Spinal cord (tissue), 10 donors: ENCODE results near the gene TAF4B. TPM values are rescaled to one million over a fixed set of nuclear protein-coding genes. Genes with fewer than 3 reads are reported as not detected.
"Not testable (repeated sequence)": the region's sequence is repeated elsewhere in the genome, so short reads cannot be mapped to it uniquely, and the experiment has no call there.

Source experiments
- DNase-seq, 6 donors: peaks; one replicate each; pipeline versions ENCODE4 v3.0.0 to v3.0.0-alpha.2; 2013 to 2015; ENCODE audit warnings: low spot score in 6 of 6, low read depth in 4 of 6
- H3K27ac ChIP-seq: one replicate; pipeline ENCODE4 v1.5.1; 2013; ENCODE audit warnings: low read depth, low read length, control low read depth
- H3K27me3 ChIP-seq: one replicate; pipeline ENCODE4 v1.6.1; 2013; ENCODE audit warnings: low read length; ENCODE audit not compliant: control insufficient read depth, insufficient read depth
- H3K36me3 ChIP-seq: one replicate; pipeline ENCODE4 v1.6.1; 2013; ENCODE audit warnings: low read length; ENCODE audit not compliant: control insufficient read depth, insufficient read depth
- H3K4me1 ChIP-seq: one replicate; pipeline ENCODE4 v1.6.1; 2013; ENCODE audit warnings: low read length; ENCODE audit not compliant: control insufficient read depth, insufficient read depth
- H3K4me3 ChIP-seq: one replicate; pipeline ENCODE4 v1.5.1; 2013; ENCODE audit warnings: low read depth, low read length, control low read depth
- H3K9me3 ChIP-seq: one replicate; pipeline ENCODE4 v1.6.1; 2013; ENCODE audit warnings: low read length; ENCODE audit not compliant: control insufficient read depth, insufficient read depth
- WGBS: methylation state at CpG from one replicate; pipeline ENCODE4 v1.1.5; 2013; ENCODE audit warnings: missing lambda C conversion rate; ENCODE audit not compliant: insufficient coverage; 5-methylcytosine and 5-hydroxymethylcytosine counted together
- polyA plus RNA-seq, 2 donors: library from polyadenylated mRNA; unstranded; fragments of 120-200 nt; gene quantifications; one replicate each; pipeline ENCODE4 v1.2.1, GENCODE V29; 2013; ENCODE audit not compliant: insufficient read length in 2 of 2
- total RNA-seq, 2 donors: library from RNA; depleted of rRNA in 1 of 2; stranded (reverse); fragments of 120-200 nt in 1 of 2; fragments of >200 nt in 1 of 2; gene quantifications; one replicate each; pipeline versions ENCODE4 v1.2.3 to v1.2.4, GENCODE V29; 2013 to 2014
- donor health status: healthy.

Gene TAF4B
- total and polyA plus RNA-seq, 4 donors, result 1.6 to 4.9 (median 2.7) TPM

DNA sequence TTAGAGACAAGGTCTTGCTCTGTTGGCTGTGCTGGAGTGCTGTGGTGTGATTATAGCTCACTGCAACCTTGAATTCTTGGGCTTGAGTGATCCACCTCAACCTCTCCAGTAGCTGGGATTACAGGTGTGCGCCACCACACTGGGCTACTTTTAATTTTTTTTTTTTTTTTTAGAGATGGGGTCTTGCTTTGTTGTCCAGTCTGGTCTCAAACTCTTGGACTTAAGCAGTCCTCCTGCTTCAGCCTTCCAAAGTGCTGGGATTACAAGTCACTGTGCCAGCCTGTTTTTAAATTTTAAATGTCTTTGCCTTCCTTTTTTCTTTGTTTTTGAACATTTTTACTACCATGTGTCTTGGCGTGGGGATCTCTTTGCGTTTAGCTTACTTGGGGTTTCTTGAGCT lies 32.5 kb downstream of the TAF4B start:
- Histone ChIP-seq H3K4me1 (no peaks in the 10 kb centered on the region), H3K27me3 (no peaks in the 10 kb centered on the region), H3K4me3 (no peak overlapping the region), H3K36me3 (no peaks in the 10 kb centered on the region), H3K9me3 (no peaks in the 10 kb centered on the region), H3K27ac (no peak overlapping the region)
- DNase-seq, result no peak
- WGBS, result no CpG with 5 or more reads among the region's 3 CpGs

DNA sequence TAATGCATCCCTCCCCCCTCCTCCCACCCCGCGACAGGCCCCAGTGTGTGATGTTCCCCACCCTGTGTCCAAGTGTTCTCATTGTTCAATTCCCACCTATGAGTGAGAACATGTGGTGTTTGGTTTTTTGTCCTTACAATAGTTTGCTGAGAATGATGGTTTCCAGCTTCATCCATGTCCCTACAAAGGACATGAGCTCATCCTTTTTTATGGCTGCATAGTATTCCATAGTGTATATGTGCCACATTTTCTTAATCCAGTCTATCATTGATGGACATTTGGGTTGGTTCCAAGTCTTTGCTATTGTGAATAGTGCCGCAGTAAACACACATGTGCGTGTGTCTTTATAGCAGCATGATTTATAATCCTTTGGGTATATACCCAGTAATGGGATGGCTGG lies 33.2 kb downstream of the TAF4B start:
- not testable (repeated sequence) for H3K27ac ChIP-seq, H3K4me1 ChIP-seq, DNase-seq, H3K4me3 ChIP-seq, H3K36me3 ChIP-seq, H3K9me3 ChIP-seq, H3K27me3 ChIP-seq
- WGBS, result no CpG with 5 or more reads among the region's 4 CpGs

DNA sequence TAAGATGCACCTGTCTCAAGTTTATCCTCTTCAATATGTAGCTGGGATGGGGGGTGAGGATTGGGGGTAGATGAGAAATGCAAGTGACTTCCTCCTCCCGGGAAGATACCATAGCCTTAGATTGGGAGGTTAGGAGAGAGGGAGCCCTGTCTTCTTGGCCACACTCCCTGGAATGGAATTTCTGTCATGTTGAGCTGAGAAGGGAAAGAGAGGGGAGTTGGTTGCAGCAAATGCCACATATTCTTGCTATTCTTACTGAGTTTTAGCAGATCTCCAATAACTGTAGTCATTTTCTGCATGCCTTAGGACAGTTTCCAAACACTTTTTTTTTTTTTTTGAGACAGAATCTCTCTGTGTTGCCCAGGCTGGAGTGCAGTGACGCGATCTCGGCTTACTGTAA lies 35.9 kb downstream of the TAF4B start:
- no peaks in the 10 kb centered on the region for H3K4me1 ChIP-seq
- no peaks in the 10 kb centered on the region for H3K27me3 ChIP-seq
- H3K9me3 ChIP-seq, result no peaks in the 10 kb centered on the region
- 94% methylated on average over 3 of the region's 4 CpGs for WGBS
- no peak overlapping the region for H3K4me3 ChIP-seq
- H3K27ac ChIP-seq, result no peak overlapping the region
- H3K36me3 ChIP-seq, result no peaks in the 10 kb centered on the region
- DNase-seq, result no peak

DNA sequence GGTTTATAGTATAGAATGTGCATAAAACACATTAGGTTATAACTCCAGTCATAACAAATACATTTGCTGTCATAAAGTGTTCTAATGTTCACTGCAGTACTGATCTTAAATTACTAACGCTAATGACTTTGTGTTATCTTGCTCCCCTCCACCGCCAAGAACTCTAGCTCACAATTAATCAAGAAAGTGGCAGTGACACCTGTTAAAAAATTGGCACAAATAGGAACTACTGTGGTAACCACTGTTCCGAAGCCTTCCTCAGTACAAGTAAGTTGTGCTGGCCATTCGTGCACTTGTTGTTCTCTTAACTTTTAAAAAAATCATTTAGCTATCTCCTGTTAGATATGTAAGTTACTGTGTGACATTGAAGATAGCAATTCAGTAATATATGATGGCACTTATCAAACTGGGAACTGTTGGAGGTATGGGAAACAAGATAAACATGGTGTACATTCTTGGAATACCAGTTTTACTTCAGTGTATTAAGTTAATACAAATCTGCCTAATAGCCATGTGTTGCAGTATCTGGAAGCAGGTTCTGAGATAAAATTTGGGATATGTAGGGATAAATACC lies 41.2 kb downstream of the TAF4B start:
- 86% methylated on average over 1 of the region's 4 CpGs for WGBS
- Histone ChIP-seq H3K9me3 (no peaks in the 10 kb centered on the region), H3K27me3 (no peaks in the 10 kb centered on the region), H3K4me3 (no peak overlapping the region), H3K36me3 (no peaks in the 10 kb centered on the region), H3K4me1 (no peaks in the 10 kb centered on the region), H3K27ac (no peak overlapping the region)
- DNase-seq, result no peak

DNA sequence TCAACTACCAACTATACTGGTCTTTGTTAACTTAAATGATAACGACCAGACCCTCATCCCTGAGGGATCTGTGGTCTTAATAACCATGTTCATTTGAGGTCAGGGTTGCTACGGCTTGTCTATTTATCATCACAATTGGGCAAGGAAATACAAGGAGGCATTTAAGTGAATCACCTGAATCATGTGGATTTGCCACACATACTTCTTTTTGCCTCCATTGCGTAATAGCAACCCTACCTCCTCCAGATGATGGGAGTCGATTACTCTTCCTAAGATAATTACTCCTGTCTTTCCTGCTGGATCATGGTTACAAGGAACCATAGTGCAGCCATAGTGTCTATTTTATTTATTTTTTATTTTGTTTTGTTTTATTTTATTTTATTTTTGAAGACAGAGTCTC lies 42.2 kb downstream of the TAF4B start:
- DNase-seq, result no peak
- H3K4me3 ChIP-seq, result no peak overlapping the region
- no peaks in the 10 kb centered on the region for H3K27me3 ChIP-seq
- no peaks in the 10 kb centered on the region for H3K9me3 ChIP-seq
- no peaks in the 10 kb centered on the region for H3K4me1 ChIP-seq
- no peaks in the 10 kb centered on the region for H3K36me3 ChIP-seq
- 100% methylated on average over 1 of the region's 4 CpGs for WGBS
- no peak overlapping the region for H3K27ac ChIP-seq

DNA sequence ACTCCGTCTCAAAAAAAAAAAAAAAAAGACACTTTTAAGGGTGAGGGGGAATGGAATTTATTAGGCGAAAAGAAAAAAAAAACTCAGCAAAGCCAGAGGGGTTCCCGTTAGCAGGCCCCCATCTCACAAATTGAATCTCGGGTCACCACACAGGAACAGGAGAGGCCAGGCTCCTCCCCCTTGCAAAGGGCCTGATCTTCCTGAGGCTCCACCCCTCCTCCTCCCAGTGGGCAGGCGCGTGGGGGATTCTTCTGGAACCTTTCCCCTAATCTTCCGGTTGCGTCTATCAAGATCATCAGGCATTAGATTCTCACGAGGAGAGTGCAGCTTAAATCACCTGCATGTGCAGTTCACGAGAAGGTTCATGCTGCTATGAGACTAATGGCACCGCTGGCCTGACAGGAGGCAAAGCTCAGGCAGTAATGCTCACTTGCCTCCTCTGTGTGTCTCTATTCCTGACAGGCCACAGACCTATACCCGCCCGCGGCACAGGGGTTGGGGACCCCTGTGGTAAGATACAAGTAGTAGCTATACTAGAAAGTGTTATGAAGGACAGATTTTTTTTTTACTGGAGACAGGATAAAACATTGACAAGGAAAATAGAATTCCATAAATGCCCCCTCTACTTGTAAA lies 45.8 kb downstream of the TAF4B start:
- no peaks in the 10 kb centered on the region for H3K27me3 ChIP-seq
- no peaks in the 10 kb centered on the region for H3K4me1 ChIP-seq
- no peak overlapping the region for H3K4me3 ChIP-seq
- no peak overlapping the region for H3K27ac ChIP-seq
- no peaks in the 10 kb centered on the region for H3K9me3 ChIP-seq
- no peak for DNase-seq
- H3K36me3 ChIP-seq, result no peaks in the 10 kb centered on the region
- WGBS, result 91% methylated on average over 9 of the region's 14 CpGs

DNA sequence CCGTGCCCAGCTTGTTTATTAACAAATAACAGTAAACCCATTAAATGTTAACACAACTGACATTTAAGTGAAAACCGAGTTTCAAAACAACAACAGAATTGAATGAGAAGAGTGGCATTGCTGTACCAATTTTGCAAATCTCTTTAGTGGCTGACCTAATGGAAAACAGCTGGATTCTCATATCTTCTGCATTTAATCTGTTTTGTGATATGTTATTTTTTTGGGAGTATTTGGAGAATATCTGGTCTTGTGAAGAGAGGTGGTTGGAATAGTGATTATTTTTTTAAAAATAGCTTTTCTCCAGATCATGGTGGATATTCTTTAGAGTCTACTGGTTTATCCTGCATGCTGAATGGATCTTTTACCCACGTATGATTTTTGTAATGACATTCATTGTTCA lies 51.1 kb downstream of the TAF4B start:
- H3K4me3 ChIP-seq, result no peak overlapping the region
- no peaks in the 10 kb centered on the region for H3K27me3 ChIP-seq
- no peak for DNase-seq
- no peaks in the 10 kb centered on the region for H3K4me1 ChIP-seq
- no peak overlapping the region for H3K27ac ChIP-seq
- 83% methylated on average over 1 of the region's 3 CpGs for WGBS
- H3K9me3 ChIP-seq, result no peaks in the 10 kb centered on the region
- H3K36me3 ChIP-seq, result no peaks in the 10 kb centered on the region

DNA sequence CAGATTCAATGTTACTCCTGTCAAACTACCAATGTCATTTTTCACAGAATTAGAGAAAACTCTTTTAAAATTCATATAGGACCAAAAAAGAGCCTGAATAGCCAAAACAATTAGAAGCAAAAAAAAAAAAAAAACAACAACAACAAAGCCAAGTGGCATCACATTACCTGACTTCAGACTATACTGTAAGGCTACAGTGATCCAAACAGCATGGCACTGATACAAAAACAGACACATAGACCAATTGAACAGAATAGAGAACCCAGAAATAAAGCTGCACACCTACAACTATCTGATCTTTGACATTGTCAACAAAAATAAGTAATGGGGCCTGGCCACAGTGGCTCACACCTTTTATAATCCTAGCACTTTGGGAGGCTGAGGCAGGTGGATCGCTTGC lies 53.2 kb downstream of the TAF4B start:
- Histone ChIP-seq H3K4me1 (no peaks in the 10 kb centered on the region), H3K27ac (no peak overlapping the region), H3K9me3 (no peaks in the 10 kb centered on the region), H3K36me3 (no peaks in the 10 kb centered on the region), H3K4me3 (no peak overlapping the region), H3K27me3 (no peaks in the 10 kb centered on the region)
- no peak for DNase-seq
- WGBS, result no CpG with 5 or more reads among the region's 1 CpG

DNA sequence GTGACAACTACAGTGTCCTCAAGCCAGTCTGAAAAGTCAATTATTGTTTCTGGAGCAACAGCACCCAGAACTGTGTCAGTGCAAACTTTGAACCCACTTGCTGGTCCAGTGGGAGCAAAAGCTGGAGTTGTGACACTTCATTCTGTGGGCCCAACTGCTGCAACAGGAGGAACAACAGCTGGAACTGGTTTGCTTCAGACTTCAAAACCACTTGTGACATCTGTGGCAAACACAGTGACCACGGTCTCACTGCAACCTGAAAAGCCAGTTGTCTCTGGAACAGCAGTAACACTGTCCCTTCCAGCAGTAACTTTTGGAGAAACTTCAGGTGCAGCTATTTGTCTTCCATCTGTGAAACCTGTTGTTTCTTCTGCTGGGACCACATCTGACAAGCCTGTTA lies 59.8 kb downstream of the TAF4B start:
- no peak for DNase-seq
- Histone ChIP-seq H3K4me3 (no peak overlapping the region), H3K27ac (no peak overlapping the region), H3K4me1 (no peaks in the 10 kb centered on the region), H3K27me3 (no peaks in the 10 kb centered on the region), H3K9me3 (no peaks in the 10 kb centered on the region), H3K36me3 (no peaks in the 10 kb centered on the region)
- WGBS, result 79% methylated on average over 1 of the region's 1 CpG

DNA sequence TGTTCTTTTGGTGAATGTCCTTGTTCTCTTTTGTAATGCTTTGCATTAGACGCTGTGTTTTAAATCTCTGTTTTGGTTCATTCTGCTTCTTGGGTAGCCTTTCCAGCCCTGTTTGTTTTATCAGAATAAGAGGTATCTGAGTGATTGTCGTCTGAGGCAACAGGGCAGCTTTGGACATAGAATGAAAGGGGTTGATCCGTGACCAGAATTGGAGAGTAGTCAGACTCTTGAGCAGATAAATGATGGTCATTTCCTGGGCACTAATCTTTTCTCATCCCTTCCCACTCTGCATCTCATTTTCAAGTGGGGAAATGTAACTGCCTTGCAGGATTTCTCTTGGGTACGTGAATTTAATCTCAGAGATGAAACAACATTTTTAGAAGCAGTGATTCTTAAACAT lies 61.4 kb downstream of the TAF4B start:
- no peak overlapping the region for H3K27ac ChIP-seq
- H3K4me3 ChIP-seq, result no peak overlapping the region
- WGBS, result 17% methylated on average over 2 of the region's 4 CpGs
- H3K9me3 ChIP-seq, result no peaks in the 10 kb centered on the region
- no peaks in the 10 kb centered on the region for H3K27me3 ChIP-seq
- H3K36me3 ChIP-seq, result no peaks in the 10 kb centered on the region
- peak in 2 of 6 donors; percentile 9 to 65 for DNase-seq
- no peaks in the 10 kb centered on the region for H3K4me1 ChIP-seq
